H1 (cell line): ENCODE data around the gene COPS9. TPM values are rescaled to one million over a fixed set of nuclear protein-coding genes. Genes with fewer than 3 reads are reported as not detected.

ENCODE experiments used
- CTCF ChIA-PET: fragments of 300-600 bp; sonication (Branson Sonifier 250); formaldehyde crosslinking; loops from one replicate; lab custom pipeline; 2021; ENCODE audit not compliant: partially characterized antibody; lab: Charles Lee
- POLR2A ChIA-PET: fragments of 300-600 bp; sonication (Branson Sonifier 250); formaldehyde crosslinking; loops from one replicate; lab custom pipeline; 2021; ENCODE audit warnings: inconsistent platforms; ENCODE audit not compliant: partially characterized antibody; lab: Charles Lee
- DNase-seq, 2 experiments: peaks; one replicate each; pipeline versions ENCODE4 v3.0.0 to v3.0.0-alpha.2; 2010 to 2022; ENCODE audit warnings: low spot score in 2 of 2, low read depth in 1 of 2, mixed read lengths in 1 of 2
- FAIRE-seq: peaks from 2 replicates; lab custom pipeline; 2011; peaks lifted over from hg19 to GRCh38; lab: Jason Lieb, UNC
- H2AFZ ChIP-seq: 2 replicates; pipeline ENCODE4 v1.8.1; 2012; ENCODE audit warnings: low read length, inconsistent platforms
- H2AK5ac ChIP-seq: 2 replicates; pipeline ENCODE4 v1.6.1; 2013; ENCODE audit warnings: low read depth, low read length
- H2BK120ac ChIP-seq: replicated peaks from 2 replicates; pipeline ENCODE3; 2013; ENCODE audit warnings: low read depth, low read length, inconsistent platforms
- H2BK12ac ChIP-seq: 2 replicates; pipeline ENCODE4 v1.6.1; 2013; ENCODE audit warnings: low read depth, low read length
- H2BK15ac ChIP-seq: 2 replicates; pipeline ENCODE4 v1.6.1; 2013; ENCODE audit warnings: low read length
- H2BK20ac ChIP-seq: 2 replicates; pipeline ENCODE4 v1.6.1; 2013; ENCODE audit warnings: low read length
- H2BK5ac ChIP-seq: 2 replicates; pipeline ENCODE4 v1.6.1; 2013; ENCODE audit warnings: low read depth, low read length
- H3K14ac ChIP-seq: 2 replicates; pipeline ENCODE4 v1.6.1; 2013; ENCODE audit warnings: inconsistent platforms; ENCODE audit not compliant: insufficient read length
- H3K18ac ChIP-seq: 2 replicates; pipeline ENCODE4 v1.6.1; 2013; ENCODE audit warnings: low read length; ENCODE audit errors: extremely low read depth
- H3K23ac ChIP-seq: 2 replicates; pipeline ENCODE4 v1.6.1; 2013; ENCODE audit warnings: inconsistent platforms; ENCODE audit not compliant: insufficient read length
- H3K23me2 ChIP-seq: 2 replicates; pipeline ENCODE4 v1.6.1; 2013; ENCODE audit warnings: low read depth, low read length
- H3K27ac ChIP-seq: 2 replicates; pipeline ENCODE4 v1.6.1; 2011; ENCODE audit warnings: low read depth, low read length, inconsistent platforms
- H3K27me3 ChIP-seq, 4 experiments: replicated peaks in 1 of 4; 1 replicate in 1 of 4; 2 replicates in 3 of 4; pipeline versions ENCODE4 v1.6.1 to v1.8.1; 2011 to 2013; ENCODE audit warnings: low read length in 3 of 4, mild to moderate bottlenecking in 3 of 4, inconsistent platforms in 2 of 4, mixed read lengths in 2 of 4, moderate library complexity in 1 of 4; ENCODE audit not compliant: control insufficient read depth in 3 of 4, insufficient read depth in 3 of 4; ENCODE audit errors: extremely low read depth in 1 of 4
- H3K36me3 ChIP-seq, 4 experiments: 2 replicates each; pipeline versions ENCODE4 v1.6.1 to v1.8.1; 2011 to 2013; ENCODE audit warnings: mild to moderate bottlenecking in 4 of 4, low read length in 3 of 4, moderate library complexity in 2 of 4, control low read depth in 1 of 4, inconsistent platforms in 1 of 4; ENCODE audit not compliant: insufficient read depth in 4 of 4, control insufficient read depth in 2 of 4
- H3K4ac ChIP-seq: replicated peaks from 2 replicates; pipeline ENCODE3; 2013; ENCODE audit warnings: low read length, low read depth, mixed read lengths, inconsistent platforms; ENCODE audit not compliant: insufficient read length
- H3K4me1 ChIP-seq, 4 experiments: replicated peaks in 1 of 4; 1 replicate in 1 of 4; 2 replicates in 3 of 4; pipeline versions ENCODE4 v1.6.1 to v1.8.1; 2011 to 2013; ENCODE audit warnings: low read length in 3 of 4, inconsistent platforms in 2 of 4, mixed read lengths in 1 of 4; ENCODE audit not compliant: insufficient read depth in 4 of 4, control insufficient read depth in 3 of 4
- H3K4me2 ChIP-seq, 2 experiments: 2 replicates each; pipeline versions ENCODE4 v1.6.1 to v1.8.1; 2011 to 2013; ENCODE audit warnings: low read depth in 2 of 2, low read length in 2 of 2, control low read depth in 1 of 2, inconsistent platforms in 1 of 2, mild to moderate bottlenecking in 1 of 2; ENCODE audit not compliant: insufficient read depth in 1 of 2
- H3K4me3 ChIP-seq, 4 experiments: fragments of 200-600, 300-600 bp in 1 of 4; sonication (generic), shearing (Covaris generic), sonication (Bioruptor Twin) in 1 of 4; 2 replicates each; pipeline versions ENCODE4 v1.5.1 to v1.8.1; 2011 to 2016; ENCODE audit warnings: low read length in 4 of 4, low read depth in 3 of 4, control low read depth in 2 of 4, inconsistent platforms in 2 of 4, mild to moderate bottlenecking in 2 of 4, mixed read lengths in 1 of 4, moderate library complexity in 1 of 4; ENCODE audit not compliant: insufficient read depth in 2 of 4; ENCODE audit errors: extremely low read depth in 1 of 4
- H3K56ac ChIP-seq: replicated peaks from 2 replicates; pipeline ENCODE3; 2013; ENCODE audit warnings: low read depth, mild to moderate bottlenecking, mixed read lengths, low read length, inconsistent platforms; ENCODE audit not compliant: insufficient read length
- H3K79me1 ChIP-seq: 2 replicates; pipeline ENCODE4 v1.6.1; 2013; ENCODE audit warnings: low read depth, low read length, control low read depth
- H3K79me2 ChIP-seq, 2 experiments: 2 replicates each; pipeline versions ENCODE4 v1.6.1 to v1.8.1; 2012 to 2013; ENCODE audit warnings: low read length in 2 of 2, mild to moderate bottlenecking in 2 of 2, inconsistent platforms in 1 of 2; ENCODE audit not compliant: insufficient read depth in 2 of 2, control insufficient read depth in 1 of 2
- H3K9ac ChIP-seq, 4 experiments: replicated peaks in 1 of 4; 1 replicate in 1 of 4; 2 replicates in 3 of 4; pipeline versions ENCODE4 v1.6.1 to v1.8.1; 2011 to 2013; ENCODE audit warnings: low read depth in 3 of 4, low read length in 3 of 4, control low read depth in 2 of 4, mild to moderate bottlenecking in 2 of 4, moderate library complexity in 2 of 4, inconsistent platforms in 1 of 4; ENCODE audit errors: extremely low read depth in 1 of 4
- H3K9me3 ChIP-seq, 2 experiments: 2 replicates each; pipeline versions ENCODE4 v1.6.1 to v1.8.1; 2012 to 2013; ENCODE audit warnings: mild to moderate bottlenecking in 2 of 2, moderate library complexity in 2 of 2, control low read depth in 1 of 2, inconsistent platforms in 1 of 2, low read depth in 1 of 2, low read length in 1 of 2, mixed read lengths in 1 of 2; ENCODE audit not compliant: insufficient read depth in 2 of 2
- H4K20me1 ChIP-seq, 2 experiments: replicated peaks in 1 of 2; 2 replicates each; pipeline versions ENCODE3 to v1.8.1; 2011 to 2013; ENCODE audit warnings: inconsistent platforms in 2 of 2, low read length in 2 of 2, mild to moderate bottlenecking in 1 of 2; ENCODE audit not compliant: insufficient read depth in 2 of 2, control insufficient read depth in 1 of 2
- H4K5ac ChIP-seq: 2 replicates; pipeline ENCODE4 v1.6.1; 2013; ENCODE audit warnings: low read length, low read depth, mixed read lengths, inconsistent platforms; ENCODE audit not compliant: insufficient read length
- H4K8ac ChIP-seq: 2 replicates; pipeline ENCODE4 v1.8.0; 2013; ENCODE audit warnings: mild to moderate bottlenecking, moderate library complexity, low read length, inconsistent platforms; ENCODE audit not compliant: insufficient read depth; ENCODE audit errors: extremely low read depth
- H4K91ac ChIP-seq: replicated peaks from 2 replicates; pipeline ENCODE3; 2013; ENCODE audit warnings: low read length, mixed read lengths, inconsistent platforms; ENCODE audit not compliant: insufficient read length
- SIN3A ChIP-seq, 2 experiments: IDR thresholded peaks in 1 of 2; conservative IDR thresholded peaks in 1 of 2; 2 replicates each; pipeline ENCODE4 v1.6.1; 2011 to 2012; ENCODE audit warnings: low read length in 2 of 2, improper control_type of control experiment in 1 of 2, low read depth in 1 of 2, mild to moderate bottlenecking in 1 of 2
- WGBS, 2 experiments: shearing (Covaris generic) in 1 of 2; methylation state at CpG; one replicate each; pipeline versions ENCODE4 v1.1.6 to v1.1.7; 2013 to 2015; ENCODE audit warnings: low lambda C conversion rate in 2 of 2, mixed read lengths in 2 of 2, inconsistent platforms in 1 of 2, low coverage in 1 of 2, missing lambda C conversion rate in 1 of 2; ENCODE audit not compliant: insufficient replicate concordance in 2 of 2, insufficient coverage in 1 of 2, insufficient read length in 1 of 2; ENCODE audit errors: extremely low coverage in 1 of 2, missing lambda C conversion rate in 1 of 2; 5-methylcytosine and 5-hydroxymethylcytosine counted together
- polyA plus RNA-seq, 7 experiments: library from polyadenylated mRNA; depleted of rRNA in 3 of 7; stranded (reverse) in 5 of 7; unstranded in 2 of 7; fragments of >200 nt in 5 of 7; fragments of 200-250 nt in 2 of 7; gene quantifications; 1 replicate in 5 of 7; 2 replicates in 1 of 7; 4 replicates in 1 of 7; pipeline versions ENCODE4 v1.2.1 to v1.2.3, GENCODE V29; 2011 to 2013; ENCODE audit warnings: missing spikeins in 2 of 7, mixed read lengths in 2 of 7
- total RNA-seq: library from RNA; stranded (reverse); fragmentation: NEBNext Ultra II Directional; extraction: Animal tissue kit (Norgen Biotek cat#: 25700); gene quantifications from 2 replicates; pipeline ENCODE4 v1.2.1, GENCODE V29; 2021

Gene COPS9
- total and polyA plus RNA-seq, 2 of the 8 experiments (the other 6 are each of a cell fraction or from before 2014, with no cell fraction given) = 154 to 234 TPM

GRCh38 chr2:240127911-240128607, 8.0 kb downstream of the COPS9 start:
- H3K36me3 ChIP-seq = peaks cover 22 to 61% (median 50%) of the 10 kb centered on the region in 4 experiments
- H3K27me3 ChIP-seq = no peaks in the 10 kb centered on the region
- no peaks in the 10 kb centered on the region; the same call in 1 of the 2 replicates for H3K23me2 ChIP-seq
- no peak overlapping the region for H3K27ac ChIP-seq
- H2BK20ac ChIP-seq = no peak overlapping the region
- H4K20me1 ChIP-seq = peaks cover 6 to 8% of the 10 kb centered on the region in 2 experiments
- H3K14ac ChIP-seq = no peak overlapping the region
- no peak overlapping the region for H3K56ac ChIP-seq
- ChIA-PET CTCF (interaction anchor here (1.9 kb wide), 1 partner anchor 16 kb away, joined by 5 read pairs; no protein-coding TSS in a partner anchor), POLR2A (interaction anchor here (0.7 to 1.5 kb wide), 3 partner anchors 10 to 334 kb away, joined by 3 to 5 read pairs (median 4); no protein-coding TSS in a partner anchor)
- no peak overlapping the region for H3K4me3 ChIP-seq
- no peak overlapping the region for H3K9ac ChIP-seq
- no peak overlapping the region for H3K4me2 ChIP-seq
- H3K23ac ChIP-seq = no peak overlapping the region
- no peak overlapping the region for H2AK5ac ChIP-seq
- no peaks in the 10 kb centered on the region; a peak in 1 of 4 replicates for H3K79me2 ChIP-seq
- 95% methylated on average over 16 of the region's 16 CpGs; no CpG with 5 or more reads in 1 of the 2 experiments for WGBS, 2 experiments
- H3K18ac ChIP-seq = no peak overlapping the region
- no peak overlapping the region for H3K4ac ChIP-seq
- no peak overlapping the region for H2BK5ac ChIP-seq
- H4K8ac ChIP-seq = no peak overlapping the region
- no peak overlapping the region for H2BK120ac ChIP-seq
- FAIRE-seq = no peak
- no peaks in the 10 kb centered on the region for H3K4me1 ChIP-seq
- DNase-seq = no peak
- no peak overlapping the region for H2AFZ ChIP-seq
- H2BK12ac ChIP-seq = no peak overlapping the region
- H4K5ac ChIP-seq = no peak overlapping the region
- no peak overlapping the region for H4K91ac ChIP-seq
- no peaks in the 10 kb centered on the region; the same call in 1 of the 2 replicates for H3K79me1 ChIP-seq
- H3K9me3 ChIP-seq = no peaks in the 10 kb centered on the region
- H2BK15ac ChIP-seq = no peak overlapping the region
- TF ChIP-seq SIN3A (conservative IDR thresholded peaks at IDR 0.05 in 1 of 2, IDR thresholded peaks at IDR 0.05 in 1 of 2; ENCODE audit: low read depth in 1 of 2, low read length in 2 of 2) = no peak
